Measurements from ENCODE around the gene CFAP90.
A peak's percentile ranks its signal among the peaks of the same experiment; 100 is the strongest.

CFAP90 gene

GRCh38 chr5:7805379-7805778 lies 45.6 kb downstream of the CFAP90 start:
- Histone ChIP-seq H4K91ac (ENCODE audit: low read depth, low read length, poor library complexity) (no peak overlapping the region), H3K18ac (ENCODE audit: low read length) (no peak overlapping the region), H2BK120ac (ENCODE audit: low read depth, low read length) (no peak overlapping the region), H3K14ac (ENCODE audit: low read length) (no peak overlapping the region), H2BK5ac (ENCODE audit: low read length) (no peak overlapping the region), H3K9ac (ENCODE audit: low read depth, low read length, poor library complexity) (no peak overlapping the region), H3K9me3 (replicated peaks in 1 of 2; ENCODE audit: control insufficient read depth in 2 of 2, insufficient read depth in 1 of 2, low read depth in 1 of 2, low read length in 2 of 2) (no peaks in the 10 kb centered on the region), H2AK5ac (ENCODE audit: low read depth, low read length) (no peak overlapping the region), H3K4me1 (ENCODE audit: control insufficient read depth in 2 of 2, insufficient read depth in 1 of 2, low read depth in 1 of 2, low read length in 2 of 2) (no peaks in the 10 kb centered on the region), H2BK12ac (ENCODE audit: low read length) (no peak overlapping the region), H3K4me3 (ENCODE audit: low read length in 2 of 2) (no peak overlapping the region), H3K23ac (ENCODE audit: low read depth, low read length, poor library complexity) (no peak overlapping the region), H3K27ac (replicated peaks; ENCODE audit: low read length) (no peak overlapping the region), H3K4me2 (ENCODE audit: insufficient read depth, low read length, poor library complexity, severe bottlenecking) (no peak overlapping the region), H3K36me3 (replicated peaks in 1 of 2; ENCODE audit: control insufficient read depth in 2 of 2, insufficient read depth in 2 of 2, low read length in 2 of 2) (no peaks in the 10 kb centered on the region), H3K79me1 (ENCODE audit: low read depth, low read length) (no peaks in the 10 kb centered on the region), H3K27me3 (ENCODE audit: control insufficient read depth in 3 of 3, insufficient read depth in 3 of 3, low read depth in 1 of 3, low read length in 3 of 3) (no peaks in the 10 kb centered on the region), H2BK15ac (ENCODE audit: low read length) (no peak overlapping the region), H4K8ac (ENCODE audit: low read depth, low read length) (no peak overlapping the region), H2AFZ (ENCODE audit: low read length) (no peak overlapping the region), H3K4ac (ENCODE audit: low read length) (no peak overlapping the region)
- no peak for DNase-seq (ENCODE audit: low spot score)
- WGBS, 2 donors (ENCODE audit: extremely low coverage in 2 of 2, insufficient read length in 2 of 2, insufficient replicate concordance in 1 of 2), result no CpG with 5 or more reads among the region's 2 CpGs

GRCh38 chr5:7803937-7804336 lies 47.0 kb downstream of the CFAP90 start:
- no peak overlapping the region for H3K18ac ChIP-seq (ENCODE audit: low read length)
- no peak overlapping the region for H3K9ac ChIP-seq (ENCODE audit: low read depth, low read length, poor library complexity)
- H3K36me3 ChIP-seq (replicated peaks in 1 of 2; ENCODE audit: control insufficient read depth in 2 of 2, insufficient read depth in 2 of 2, low read length in 2 of 2), result no peaks in the 10 kb centered on the region
- H3K4me1 ChIP-seq (ENCODE audit: control insufficient read depth in 2 of 2, insufficient read depth in 1 of 2, low read depth in 1 of 2, low read length in 2 of 2), result no peaks in the 10 kb centered on the region
- no peak overlapping the region for H2AK5ac ChIP-seq (ENCODE audit: low read depth, low read length)
- no peak overlapping the region for H4K91ac ChIP-seq (ENCODE audit: low read depth, low read length, poor library complexity)
- H3K4me2 ChIP-seq (ENCODE audit: insufficient read depth, low read length, poor library complexity, severe bottlenecking), result no peak overlapping the region
- no peak overlapping the region for H2BK5ac ChIP-seq (ENCODE audit: low read length)
- H2BK15ac ChIP-seq (ENCODE audit: low read length), result no peak overlapping the region
- no CpG with 5 or more reads among the region's 2 CpGs for WGBS, 2 donors (ENCODE audit: extremely low coverage in 2 of 2, insufficient read length in 2 of 2, insufficient replicate concordance in 1 of 2)
- no peaks in the 10 kb centered on the region for H3K79me1 ChIP-seq (ENCODE audit: low read depth, low read length)
- no peak overlapping the region for H4K8ac ChIP-seq (ENCODE audit: low read depth, low read length)
- H3K27me3 ChIP-seq (ENCODE audit: control insufficient read depth in 3 of 3, insufficient read depth in 3 of 3, low read depth in 1 of 3, low read length in 3 of 3), result no peaks in the 10 kb centered on the region
- H2BK120ac ChIP-seq (ENCODE audit: low read depth, low read length), result no peak overlapping the region
- no peak overlapping the region for H3K4ac ChIP-seq (ENCODE audit: low read length)
- no peak for DNase-seq (ENCODE audit: low spot score)
- H3K9me3 ChIP-seq (replicated peaks in 1 of 2; ENCODE audit: control insufficient read depth in 2 of 2, insufficient read depth in 1 of 2, low read depth in 1 of 2, low read length in 2 of 2), result no peaks in the 10 kb centered on the region
- no peak overlapping the region for H3K27ac ChIP-seq (replicated peaks; ENCODE audit: low read length)
- no peak overlapping the region for H3K14ac ChIP-seq (ENCODE audit: low read length)
- no peak overlapping the region for H2BK12ac ChIP-seq (ENCODE audit: low read length)
- no peak overlapping the region for H2AFZ ChIP-seq (ENCODE audit: low read length)
- H3K4me3 ChIP-seq (ENCODE audit: low read length in 2 of 2), result no peak overlapping the region
- no peak overlapping the region for H3K23ac ChIP-seq (ENCODE audit: low read depth, low read length, poor library complexity)

GRCh38 chr5:7802855-7803254 lies 48.1 kb downstream of the CFAP90 start:
- Histone ChIP-seq H3K4ac (ENCODE audit: low read length) (no peak overlapping the region), H3K14ac (ENCODE audit: low read length) (no peak overlapping the region)
- WGBS, 2 donors (ENCODE audit: extremely low coverage in 2 of 2, insufficient read length in 2 of 2, insufficient replicate concordance in 1 of 2), result no CpG with 5 or more reads among the region's 6 CpGs

GRCh38 chr5:7801891-7802614 lies 48.9 kb downstream of the CFAP90 start:
- H2AFZ ChIP-seq (ENCODE audit: low read length), result no peak overlapping the region
- no peak overlapping the region for H4K8ac ChIP-seq (ENCODE audit: low read depth, low read length)
- H3K4me1 ChIP-seq (ENCODE audit: control insufficient read depth in 2 of 2, insufficient read depth in 1 of 2, low read depth in 1 of 2, low read length in 2 of 2), result no peaks in the 10 kb centered on the region
- no peak overlapping the region for H2BK5ac ChIP-seq (ENCODE audit: low read length)
- no peaks in the 10 kb centered on the region for H3K79me1 ChIP-seq (ENCODE audit: low read depth, low read length)
- H3K9ac ChIP-seq (ENCODE audit: low read depth, low read length, poor library complexity), result no peak overlapping the region
- H2BK15ac ChIP-seq (ENCODE audit: low read length), result no peak overlapping the region
- H3K4me2 ChIP-seq (ENCODE audit: insufficient read depth, low read length, poor library complexity, severe bottlenecking), result no peak overlapping the region
- no peak overlapping the region for H3K14ac ChIP-seq (ENCODE audit: low read length)
- no peak for DNase-seq (ENCODE audit: low spot score)
- H2BK120ac ChIP-seq (ENCODE audit: low read depth, low read length), result no peak overlapping the region
- H3K18ac ChIP-seq (ENCODE audit: low read length), result peak overlapping the region; percentile 13
- no peak overlapping the region for H3K4ac ChIP-seq (ENCODE audit: low read length)
- H2AK5ac ChIP-seq (ENCODE audit: low read depth, low read length), result no peak overlapping the region
- H3K27ac ChIP-seq (replicated peaks; ENCODE audit: low read length), result no peak overlapping the region
- no peaks in the 10 kb centered on the region for H3K27me3 ChIP-seq (ENCODE audit: control insufficient read depth in 3 of 3, insufficient read depth in 3 of 3, low read depth in 1 of 3, low read length in 3 of 3)
- no peak overlapping the region for H2BK12ac ChIP-seq (ENCODE audit: low read length)
- WGBS, 2 donors (ENCODE audit: extremely low coverage in 2 of 2, insufficient read length in 2 of 2, insufficient replicate concordance in 1 of 2), result no CpG with 5 or more reads among the region's 14 CpGs
- no peaks in the 10 kb centered on the region for H3K9me3 ChIP-seq (replicated peaks in 1 of 2; ENCODE audit: control insufficient read depth in 2 of 2, insufficient read depth in 1 of 2, low read depth in 1 of 2, low read length in 2 of 2)
- H3K36me3 ChIP-seq (replicated peaks in 1 of 2; ENCODE audit: control insufficient read depth in 2 of 2, insufficient read depth in 2 of 2, low read length in 2 of 2), result no peaks in the 10 kb centered on the region
- no peak overlapping the region for H3K23ac ChIP-seq (ENCODE audit: low read depth, low read length, poor library complexity)
- no peak overlapping the region for H3K4me3 ChIP-seq (ENCODE audit: low read length in 2 of 2)
- no peak overlapping the region for H4K91ac ChIP-seq (ENCODE audit: low read depth, low read length, poor library complexity)

More at GRCh38 chr5:7802855-7803254, 48.1 kb downstream of the CFAP90 start:
- H3K9ac ChIP-seq (ENCODE audit: low read depth, low read length, poor library complexity), result no peak overlapping the region
- H3K4me3 ChIP-seq (ENCODE audit: low read length in 2 of 2), result no peak overlapping the region
- no peak overlapping the region for H3K18ac ChIP-seq (ENCODE audit: low read length)
- no peak overlapping the region for H2BK120ac ChIP-seq (ENCODE audit: low read depth, low read length)
- H3K36me3 ChIP-seq (replicated peaks in 1 of 2; ENCODE audit: control insufficient read depth in 2 of 2, insufficient read depth in 2 of 2, low read length in 2 of 2), result no peaks in the 10 kb centered on the region
- H4K8ac ChIP-seq (ENCODE audit: low read depth, low read length), result no peak overlapping the region
- no peak overlapping the region for H4K91ac ChIP-seq (ENCODE audit: low read depth, low read length, poor library complexity)
- no peak overlapping the region for H2AK5ac ChIP-seq (ENCODE audit: low read depth, low read length)
- no peak overlapping the region for H3K23ac ChIP-seq (ENCODE audit: low read depth, low read length, poor library complexity)
- no peak for DNase-seq (ENCODE audit: low spot score)
- H3K9me3 ChIP-seq (replicated peaks in 1 of 2; ENCODE audit: control insufficient read depth in 2 of 2, insufficient read depth in 1 of 2, low read depth in 1 of 2, low read length in 2 of 2), result no peaks in the 10 kb centered on the region
- H2BK5ac ChIP-seq (ENCODE audit: low read length), result no peak overlapping the region
- no peaks in the 10 kb centered on the region for H3K79me1 ChIP-seq (ENCODE audit: low read depth, low read length)
- no peak overlapping the region for H2AFZ ChIP-seq (ENCODE audit: low read length)
- no peak overlapping the region for H2BK15ac ChIP-seq (ENCODE audit: low read length)
- H3K4me1 ChIP-seq (ENCODE audit: control insufficient read depth in 2 of 2, insufficient read depth in 1 of 2, low read depth in 1 of 2, low read length in 2 of 2), result no peaks in the 10 kb centered on the region
- no peak overlapping the region for H2BK12ac ChIP-seq (ENCODE audit: low read length)
- H3K27me3 ChIP-seq (ENCODE audit: control insufficient read depth in 3 of 3, insufficient read depth in 3 of 3, low read depth in 1 of 3, low read length in 3 of 3), result no peaks in the 10 kb centered on the region
- H3K4me2 ChIP-seq (ENCODE audit: insufficient read depth, low read length, poor library complexity, severe bottlenecking), result no peak overlapping the region
- no peak overlapping the region for H3K27ac ChIP-seq (replicated peaks; ENCODE audit: low read length)

All from neuronal stem cell (in vitro differentiated cells).